ENCODE measurements around the gene CIAO3.

Gene CIAO3

DNA sequence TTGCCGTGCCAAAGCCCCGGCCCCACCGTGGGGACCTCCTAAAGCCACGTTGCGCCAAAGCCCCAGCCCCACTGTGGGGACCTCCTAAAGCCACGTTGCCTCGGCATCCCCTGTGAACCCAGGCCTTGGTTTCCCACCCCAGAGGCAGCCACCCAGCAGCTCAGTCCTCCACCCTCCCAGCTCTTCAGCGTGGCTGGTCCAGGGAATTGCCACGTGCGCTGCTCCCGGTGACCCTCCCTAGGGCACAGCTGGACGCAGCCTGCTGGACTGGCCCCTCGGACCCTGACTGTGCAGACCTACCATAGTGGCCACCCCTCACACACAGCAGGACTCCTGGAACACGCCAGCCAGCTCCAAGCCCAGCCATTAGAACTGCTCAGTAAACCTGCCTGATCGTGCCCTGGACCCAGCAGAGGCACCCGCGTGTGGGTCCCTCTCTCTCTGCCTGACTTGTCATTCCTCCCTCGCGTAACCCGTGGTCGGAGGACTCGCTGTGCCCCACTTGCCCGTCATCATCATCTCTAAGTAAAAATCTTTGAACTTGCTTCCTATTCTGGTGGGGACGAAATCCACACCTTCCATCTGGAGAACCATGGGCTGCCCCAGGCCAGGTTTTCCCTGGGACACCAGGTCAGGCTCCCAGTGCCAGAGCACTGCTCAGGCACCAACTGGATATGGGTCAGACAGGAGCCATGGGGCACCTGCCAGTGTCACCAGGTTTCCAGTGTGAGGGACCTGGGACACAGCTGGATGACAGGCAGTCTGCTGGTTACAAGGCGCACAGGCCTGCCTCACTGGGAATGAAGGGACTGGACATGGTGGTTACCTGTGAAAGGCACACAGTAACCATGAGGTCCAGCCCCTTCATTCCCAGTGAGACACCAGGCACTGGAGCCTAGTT lies 5.6 kb downstream of the CIAO3 start:
- no peak for DNase-seq (ENCODE audit: low read depth)

DNA sequence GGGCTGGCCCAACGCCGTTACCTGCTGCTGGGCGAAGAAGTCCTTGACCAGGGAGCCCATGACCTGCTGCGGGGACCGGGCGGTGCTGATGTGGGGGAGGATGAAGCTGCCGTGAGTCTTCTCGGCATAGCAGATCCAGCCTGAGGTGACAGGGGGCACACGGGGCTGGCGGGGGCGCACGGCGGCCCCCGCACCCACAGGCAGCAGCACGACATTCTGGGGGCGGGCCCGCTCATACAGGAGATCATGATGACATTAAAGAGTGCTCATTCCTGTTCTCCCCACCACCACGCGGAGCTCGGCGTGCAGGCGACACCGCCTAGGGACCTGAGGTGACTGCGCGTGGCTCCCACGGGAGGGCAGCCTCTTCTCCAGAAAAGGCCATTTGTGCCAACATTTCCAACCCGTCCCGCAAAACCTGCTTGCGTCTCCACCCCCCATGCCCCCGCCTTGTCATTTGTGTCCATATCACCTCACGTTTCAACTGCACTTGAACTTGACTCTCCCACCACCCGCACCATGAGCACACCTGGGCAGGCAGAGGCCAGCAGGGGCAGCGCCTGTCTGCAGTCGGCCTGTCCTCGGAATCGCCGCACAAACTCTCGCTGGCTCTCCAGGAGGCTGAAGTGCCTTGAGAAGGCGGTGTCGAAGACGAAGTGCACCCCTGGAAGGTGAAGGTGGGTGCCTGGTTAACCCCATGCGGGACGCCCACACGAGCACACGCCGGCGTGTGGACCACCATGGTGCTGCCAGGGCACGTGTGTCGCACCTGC lies 6.4 kb downstream of the CIAO3 start:
- no peak for DNase-seq (ENCODE audit: low read depth)

DNA sequence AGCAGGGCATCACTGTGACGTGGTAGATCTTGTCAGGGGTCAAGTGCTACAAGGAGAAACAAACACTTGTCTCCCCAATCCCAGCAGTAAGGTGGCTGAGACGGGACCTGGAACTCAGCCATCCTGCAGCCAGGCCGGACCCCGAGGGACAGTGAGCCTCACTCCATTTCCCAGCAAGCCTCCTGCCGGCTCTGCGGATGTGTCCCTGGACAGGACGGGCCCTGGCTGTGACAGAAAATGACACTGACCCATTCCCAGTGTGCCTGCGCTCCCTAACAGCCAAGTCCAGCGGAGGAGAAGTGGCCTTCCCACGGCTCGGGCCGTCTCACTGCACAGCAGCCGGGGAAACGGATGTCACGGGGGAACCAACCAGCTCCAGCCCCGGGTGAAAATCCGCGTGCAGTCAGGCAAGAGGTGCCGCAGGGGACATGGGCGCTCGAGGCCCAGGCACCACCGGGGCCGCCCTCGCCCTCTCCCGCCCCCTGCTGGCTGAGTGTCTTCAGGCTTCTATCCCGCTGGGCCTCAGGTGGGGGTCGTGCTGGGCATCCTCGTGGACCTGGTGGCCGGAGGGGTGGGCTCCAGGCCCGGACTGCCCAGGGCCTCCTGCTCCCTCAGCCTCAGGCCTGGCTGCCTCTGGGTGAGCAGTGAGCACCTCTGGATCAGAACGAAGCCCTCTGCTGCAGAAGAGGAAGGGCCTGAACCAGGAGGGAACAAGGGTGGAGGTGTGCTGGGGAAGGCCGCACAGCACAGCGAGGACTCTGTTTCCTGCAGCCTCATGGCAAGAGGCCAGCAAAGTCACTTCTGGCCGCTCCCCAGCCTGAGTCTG lies 7.2 kb downstream of the CIAO3 start:
- no peak for DNase-seq (ENCODE audit: low read depth)

DNA sequence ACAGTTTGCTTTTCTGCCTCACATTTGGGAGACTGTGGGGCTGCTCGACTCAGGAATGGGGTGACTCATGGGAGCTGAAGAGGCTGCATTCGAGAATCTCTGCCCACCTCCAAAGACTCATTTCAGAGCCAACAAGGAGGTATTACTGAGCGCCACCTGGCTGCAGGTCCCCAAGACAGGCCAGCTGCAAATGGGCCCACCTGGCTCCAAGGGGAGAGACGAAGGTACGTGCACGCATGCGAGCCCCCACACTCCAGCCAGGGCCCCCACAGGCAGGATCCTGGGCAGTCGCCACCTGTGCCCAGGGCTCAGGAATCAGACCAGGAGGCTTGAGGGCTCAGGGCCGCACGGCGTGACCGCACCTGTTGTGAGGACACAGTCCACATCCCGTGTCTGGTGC lies 7.9 kb downstream of the CIAO3 start:
- DNase-seq (ENCODE audit: low read depth) = no peak

DNA sequence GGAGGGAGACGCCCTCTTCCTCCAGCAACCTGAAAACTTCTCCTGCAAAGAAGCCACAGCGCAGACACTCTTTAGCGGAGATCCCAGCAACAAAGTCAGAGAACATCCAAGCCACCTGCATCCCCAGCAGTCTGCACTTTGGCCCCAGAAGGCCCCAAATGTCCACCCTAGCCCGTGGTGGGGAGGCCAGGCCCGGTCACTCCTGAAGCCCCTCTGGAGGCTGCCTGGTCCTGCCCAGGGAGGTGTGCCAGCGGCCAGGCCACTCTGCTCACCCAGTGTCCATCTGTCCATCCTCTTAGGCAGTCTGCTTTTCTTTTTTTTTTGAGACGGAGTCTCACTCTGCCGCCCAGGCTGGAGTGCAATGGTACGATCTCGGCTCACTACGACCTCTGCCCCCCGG lies 8.5 kb downstream of the CIAO3 start:
- no peak for DNase-seq (ENCODE audit: low read depth)

DNA sequence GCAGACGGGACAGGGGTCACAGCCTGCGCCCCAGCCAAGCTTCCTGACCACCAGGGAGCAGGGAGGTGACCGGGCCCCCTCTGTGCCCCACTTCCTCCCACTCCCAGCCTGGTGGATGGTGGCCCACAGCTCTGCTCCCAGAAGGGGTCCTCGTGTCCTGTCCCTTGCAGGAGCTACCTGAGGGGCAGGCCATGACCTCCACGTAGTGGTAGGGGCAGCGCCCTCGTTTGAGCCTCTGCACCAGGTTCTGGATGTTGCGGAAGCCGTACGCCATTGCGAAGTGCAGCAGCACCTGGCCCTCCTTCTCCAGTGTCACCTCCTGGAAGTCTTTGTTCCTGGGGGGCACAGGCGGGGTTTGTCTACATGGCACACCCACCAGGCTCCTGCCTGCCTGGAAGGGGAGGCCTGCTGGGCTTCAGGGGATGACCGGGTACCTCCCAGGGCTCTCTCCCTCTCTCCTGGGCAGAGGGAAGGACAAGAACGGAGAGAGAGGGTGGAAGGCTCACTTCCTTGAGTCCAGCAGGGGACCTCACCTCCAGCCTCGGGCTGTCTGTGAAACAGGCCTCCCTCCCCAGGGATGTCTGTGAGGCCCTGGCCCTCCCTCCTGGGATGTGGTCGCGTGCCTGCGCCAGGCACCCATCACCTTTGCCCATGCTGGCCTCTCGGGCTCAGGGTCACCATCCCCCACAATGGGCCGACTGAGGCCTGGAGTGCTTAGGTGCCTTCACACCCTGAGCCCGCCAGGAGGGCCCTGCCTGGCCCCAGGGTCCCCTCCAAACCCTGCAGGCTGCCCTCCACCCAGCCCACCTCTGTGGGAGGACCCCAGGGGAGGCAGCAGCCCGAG lies 9.9 kb downstream of the CIAO3 start:
- no peak for DNase-seq (ENCODE audit: low read depth)

DNA sequence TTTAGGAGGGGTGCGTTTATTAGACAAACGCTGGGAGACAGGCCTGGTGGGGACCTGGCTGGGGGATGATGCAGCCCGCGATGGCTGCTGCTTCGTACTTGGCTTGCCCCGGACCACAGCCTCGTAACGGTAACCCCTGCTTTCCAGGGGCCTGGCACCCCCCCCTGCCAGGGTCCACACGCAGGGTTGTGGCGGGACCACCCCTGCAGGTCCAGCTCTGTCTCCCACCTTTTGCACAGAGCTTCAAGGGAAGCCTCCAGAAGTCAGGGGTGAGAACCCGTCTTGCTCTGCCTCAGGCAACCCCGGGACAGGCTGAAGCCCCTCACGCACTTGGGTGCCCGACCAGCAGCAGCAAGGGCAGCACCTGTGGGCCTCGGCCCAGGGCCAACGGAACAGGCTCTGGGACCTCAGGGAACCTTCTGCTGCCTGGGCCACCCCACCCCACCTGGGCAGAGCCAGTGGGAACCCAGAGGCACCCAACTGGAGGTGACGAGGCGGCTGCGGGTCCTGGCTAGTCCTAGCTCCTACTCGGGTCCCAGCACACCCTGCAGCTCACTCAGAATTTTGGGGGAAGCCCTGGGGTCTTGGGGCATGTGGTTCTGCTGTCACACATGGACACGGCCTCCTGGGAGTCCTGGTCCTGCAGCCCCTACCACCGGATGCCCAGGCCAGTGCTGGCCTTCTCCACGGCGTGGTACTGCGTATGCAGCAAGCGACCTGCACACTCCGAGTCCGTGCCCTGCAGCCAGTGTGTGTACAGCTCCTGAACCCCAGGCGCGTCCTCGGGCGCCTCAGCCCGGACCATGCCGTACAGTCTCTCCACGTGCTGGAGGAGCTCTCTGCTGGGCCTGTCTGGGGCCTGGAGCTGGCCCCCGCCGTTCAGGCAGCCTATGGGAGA lies 10.8 kb downstream of the CIAO3 start:
- no peak for DNase-seq (ENCODE audit: low read depth)

DNA sequence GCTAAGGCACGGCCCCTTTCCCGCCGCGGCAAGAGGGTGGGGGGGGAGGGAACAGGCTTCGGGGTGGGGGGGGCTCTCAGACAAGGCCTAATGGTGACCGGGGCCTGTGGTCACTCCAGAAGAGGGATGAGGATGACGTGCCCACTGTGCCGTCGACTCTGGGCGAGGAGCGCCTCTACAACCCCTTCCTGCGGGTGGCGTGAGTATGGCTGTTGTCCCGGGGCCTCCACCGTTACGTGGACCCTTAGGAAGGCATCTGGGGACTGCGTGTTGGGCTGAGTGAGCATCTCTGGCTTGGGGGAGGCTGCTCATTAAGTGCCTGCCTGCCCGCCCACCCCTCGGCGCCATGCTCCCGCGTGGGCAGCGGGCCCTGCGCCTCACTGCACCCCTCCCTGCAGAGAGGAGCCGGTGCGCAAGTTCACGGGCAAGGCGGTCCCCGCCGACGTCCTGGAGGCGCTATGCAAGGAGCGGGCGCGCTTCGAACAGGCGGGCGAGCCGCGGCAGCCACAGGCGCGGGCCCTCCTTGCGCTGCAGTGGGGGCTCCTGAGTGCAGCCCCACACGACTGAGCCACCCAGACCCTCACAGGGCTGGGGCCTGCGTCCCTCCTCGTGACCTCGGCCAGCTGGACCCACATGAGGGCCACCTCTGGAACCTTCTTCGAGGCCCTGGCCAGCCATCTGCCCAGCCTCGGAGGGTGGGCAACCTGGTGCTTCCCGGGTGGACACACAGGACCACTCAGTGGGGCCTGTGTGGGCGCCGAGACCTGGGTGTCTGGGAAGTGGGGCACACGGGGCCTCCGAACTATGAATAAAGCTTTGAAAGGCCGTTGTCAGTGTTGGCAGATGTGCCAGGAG lies 11.7 kb downstream of the CIAO3 start:
- DNase-seq (ENCODE audit: low read depth) = no peak

DNA sequence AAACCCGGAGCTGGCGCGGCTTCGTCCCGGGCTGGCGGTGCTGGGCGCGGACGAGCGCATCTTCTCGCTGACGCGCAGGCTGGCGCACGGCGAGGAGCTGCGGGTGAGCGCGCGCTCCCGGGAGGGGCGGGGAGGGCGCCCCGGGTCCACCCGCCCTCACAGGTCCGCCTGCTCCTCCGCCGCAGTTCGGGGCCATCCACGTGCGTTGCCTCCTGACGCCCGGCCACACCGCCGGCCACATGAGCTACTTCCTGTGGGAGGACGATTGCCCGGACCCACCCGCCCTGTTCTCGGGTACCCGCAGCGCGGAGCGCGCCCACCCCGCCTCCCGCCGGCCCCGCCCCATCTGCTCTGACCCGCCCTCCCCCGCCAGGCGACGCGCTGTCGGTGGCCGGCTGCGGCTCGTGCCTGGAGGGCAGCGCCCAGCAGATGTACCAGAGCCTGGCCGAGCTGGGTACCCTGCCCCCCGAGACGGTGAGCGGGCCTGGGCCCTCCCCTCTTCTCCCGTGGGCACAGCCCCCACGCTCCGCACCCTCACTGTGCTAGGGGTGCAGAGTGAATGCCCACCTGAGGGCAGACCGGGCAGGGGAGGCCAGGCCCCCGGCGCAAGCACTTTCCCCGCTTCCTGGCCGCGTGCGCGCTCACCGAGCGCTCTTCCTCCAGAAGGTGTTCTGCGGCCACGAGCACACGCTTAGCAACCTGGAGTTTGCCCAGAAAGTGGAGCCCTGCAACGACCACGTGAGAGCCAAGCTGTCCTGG lies 12.5 kb downstream of the CIAO3 start:
- DNase-seq (ENCODE audit: low read depth) = no peak

DNA sequence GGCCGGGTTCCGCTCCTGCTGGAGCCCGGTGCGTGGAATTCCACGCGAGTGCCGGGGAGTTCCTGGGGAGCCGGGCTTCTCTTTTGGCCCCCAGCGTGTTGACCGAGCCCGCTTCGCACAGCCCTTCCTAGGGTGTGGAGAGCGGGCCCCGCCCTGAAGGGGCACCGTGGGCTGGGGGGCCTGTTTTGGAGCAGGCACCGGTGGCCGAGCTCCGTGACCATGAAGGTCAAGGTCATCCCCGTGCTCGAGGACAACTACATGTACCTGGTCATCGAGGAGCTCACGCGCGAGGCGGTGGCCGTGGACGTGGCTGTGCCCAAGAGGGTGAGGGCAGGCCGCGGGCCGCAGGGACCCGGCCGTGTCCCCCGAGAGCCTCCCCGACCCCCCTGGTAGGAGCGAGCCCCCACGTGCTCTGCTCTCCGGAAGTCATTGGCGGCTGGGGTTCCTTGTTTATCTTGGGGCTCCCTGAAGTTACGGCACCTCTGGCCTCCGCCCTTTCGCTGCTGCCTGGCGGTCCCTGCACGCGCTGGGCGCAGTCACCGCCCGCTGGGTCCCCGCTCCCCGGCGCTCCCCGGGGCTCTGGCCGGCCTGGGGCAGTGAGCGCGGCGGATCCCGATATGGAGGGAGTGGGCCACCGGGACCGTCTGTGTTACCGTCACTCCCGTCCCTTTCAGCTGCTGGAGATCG lies 13.4 kb downstream of the CIAO3 start:
- DNase-seq (ENCODE audit: low read depth) = no peak

DNA sequence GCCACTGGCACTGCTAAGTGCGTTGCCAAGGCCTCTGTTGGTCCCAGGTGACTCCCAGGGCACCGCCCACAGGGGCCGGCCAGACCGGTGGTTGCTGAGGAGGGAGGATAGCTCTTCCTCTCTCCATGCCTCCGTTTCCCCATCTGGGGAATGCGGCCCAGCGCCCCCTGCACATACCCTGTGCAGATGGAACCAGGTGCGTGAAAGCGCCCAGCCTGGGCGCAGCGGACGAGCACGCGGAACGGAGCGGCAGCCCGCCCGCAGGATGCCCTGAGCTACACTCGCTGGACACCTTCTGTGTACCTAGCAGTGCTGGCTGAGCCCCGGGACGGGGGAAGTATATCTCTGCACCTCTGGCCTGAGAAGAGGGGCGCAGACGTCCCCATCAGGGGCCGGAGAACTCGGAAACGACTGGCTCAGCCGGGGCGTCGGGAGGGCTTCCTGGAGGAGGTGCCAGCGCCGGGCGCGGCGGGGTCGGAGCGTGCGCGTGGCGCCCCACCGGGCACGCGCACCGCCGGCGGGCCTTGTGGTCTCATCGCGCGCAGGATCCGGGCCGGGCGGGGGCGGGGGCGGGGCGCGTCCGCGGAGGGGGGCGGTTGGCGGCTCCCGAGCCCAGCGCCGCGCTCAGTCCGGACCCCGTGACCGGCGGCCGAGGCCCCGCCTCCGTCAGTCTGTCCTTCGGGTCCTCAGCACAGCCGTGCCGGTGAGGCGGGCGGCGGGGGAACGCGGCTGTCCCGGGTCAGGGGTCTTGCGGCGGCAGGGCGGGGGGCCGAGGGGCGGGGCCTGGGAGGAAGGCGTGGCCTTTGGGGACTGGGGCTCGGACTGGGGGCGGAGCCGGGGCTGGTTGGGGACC lies 14.1 kb downstream of the CIAO3 start, which contains the start of the genes CCDC78 and HAGHL:
Gene CCDC78 (minus strand): TSS at position 6 of the 853 bp plus-strand sequence. CDS start 76 bp downstream, outside the sequence.
Gene HAGHL (plus strand): TSS at position 669 of the 853 bp plus-strand sequence. CDS start 404 bp downstream, outside the sequence.
- peak; percentile 52 for DNase-seq (ENCODE audit: low read depth)

DNA sequence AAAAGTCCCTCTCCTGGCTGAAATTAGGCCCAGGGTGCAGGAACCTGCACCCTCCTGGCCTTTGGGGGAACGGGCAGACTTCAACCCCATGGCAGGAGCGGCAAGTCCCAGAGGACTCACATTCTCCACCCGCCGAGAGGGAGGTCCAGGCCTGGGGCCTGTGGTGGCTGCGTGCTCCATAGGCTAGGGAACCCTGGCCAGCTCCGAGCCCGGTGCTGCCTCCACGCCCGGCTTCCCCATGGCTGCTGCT lies 14.7 kb downstream of the CIAO3 start:
- DNase-seq (ENCODE audit: low read depth) = no peak

DNA sequence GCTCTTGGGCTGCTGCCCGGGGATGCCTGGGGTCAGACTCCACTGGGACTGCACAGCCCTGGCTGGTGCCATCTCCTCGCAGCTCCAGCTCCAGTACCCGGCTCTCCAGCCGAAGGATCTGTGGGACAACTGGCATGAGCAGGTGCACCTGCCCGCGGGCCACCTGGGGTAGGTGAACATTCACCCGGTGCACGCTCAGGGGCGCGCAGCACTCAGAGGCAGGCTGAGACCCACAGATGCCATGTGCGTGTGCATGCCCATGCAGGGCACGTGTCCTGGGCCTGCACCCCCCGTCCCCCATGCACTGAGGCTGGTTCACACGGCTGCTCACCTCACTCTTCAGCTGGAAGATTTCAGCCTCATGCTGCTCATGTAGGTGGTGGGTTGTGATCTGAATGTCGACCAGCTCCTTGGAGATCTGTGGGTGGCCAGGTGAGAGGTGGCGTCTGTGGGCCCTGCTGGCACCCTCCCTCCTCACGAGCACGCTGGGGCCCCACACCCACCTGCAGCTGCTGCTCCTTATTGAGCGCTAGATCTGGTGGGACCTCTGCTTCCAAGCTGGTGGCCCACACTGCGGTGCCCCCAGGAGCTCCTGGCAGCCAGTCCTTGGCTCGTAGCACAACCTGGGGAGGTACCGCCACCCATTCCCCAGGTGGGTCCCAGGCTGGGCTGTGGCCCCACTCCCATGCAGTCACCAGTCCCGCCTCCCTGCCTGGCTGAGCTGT lies 15.2 kb downstream of the CIAO3 start:
- DNase-seq (ENCODE audit: low read depth) = no peak

DNA sequence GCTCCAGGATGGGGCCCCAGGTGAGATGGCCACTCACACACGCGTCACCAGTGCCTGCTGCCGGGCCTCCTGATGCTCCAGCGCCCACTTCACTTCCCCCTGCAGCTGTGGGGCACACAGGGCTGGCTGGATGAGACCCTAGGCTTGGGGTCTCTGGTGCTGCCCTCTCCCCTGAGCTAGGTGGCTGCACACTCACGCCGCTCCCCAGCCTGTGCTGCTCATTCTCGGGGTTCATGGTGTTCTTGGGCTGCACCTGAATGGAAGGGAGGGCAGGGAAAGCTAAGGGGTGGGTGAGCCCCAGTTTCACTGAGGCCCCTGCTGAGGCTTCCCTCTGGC lies 15.8 kb downstream of the CIAO3 start:
- no peak for DNase-seq (ENCODE audit: low read depth)

DNA sequence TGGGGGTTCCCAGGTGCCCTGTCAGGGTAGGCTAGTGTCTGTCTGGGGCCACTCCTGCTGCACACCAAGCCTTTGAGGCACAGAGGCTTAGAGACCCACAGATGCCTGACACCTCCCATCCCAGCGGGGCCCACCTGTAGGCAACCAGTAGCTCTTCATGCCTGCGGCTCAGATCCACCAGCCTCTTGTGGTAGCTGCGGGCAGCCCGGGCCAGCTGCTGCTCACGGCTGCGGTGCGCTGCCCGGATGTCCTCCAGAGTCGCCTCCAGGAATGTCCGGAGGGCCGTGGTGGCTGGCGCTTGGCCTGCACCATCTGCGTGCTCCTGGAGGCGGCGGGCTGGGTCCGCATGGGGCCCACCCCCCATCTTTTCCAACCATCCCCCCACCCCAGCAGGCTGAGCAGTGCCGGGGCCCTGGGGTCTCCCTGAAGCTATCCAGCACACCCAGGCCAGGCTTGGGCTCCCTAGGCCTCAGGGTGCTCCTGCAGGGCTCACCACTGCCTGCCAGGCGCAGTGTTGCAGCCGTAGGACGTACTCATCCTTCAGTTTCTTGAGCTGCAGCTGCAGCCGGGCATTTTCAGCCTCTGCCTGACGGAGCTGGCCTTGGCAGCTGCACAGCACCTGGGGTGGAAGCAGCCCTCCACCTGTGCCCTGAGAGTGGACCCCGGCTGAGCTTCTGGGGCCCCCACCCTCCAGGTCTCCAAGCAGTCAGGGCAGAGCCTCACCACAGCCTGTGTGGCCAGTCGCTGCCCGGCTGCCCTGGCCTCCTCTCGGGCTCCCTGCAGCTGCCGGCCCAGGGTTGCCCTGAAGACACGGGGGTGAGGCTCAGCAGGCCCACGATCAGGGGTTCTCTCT lies 16.4 kb downstream of the CIAO3 start:
- DNase-seq (ENCODE audit: low read depth) = no peak

DNA sequence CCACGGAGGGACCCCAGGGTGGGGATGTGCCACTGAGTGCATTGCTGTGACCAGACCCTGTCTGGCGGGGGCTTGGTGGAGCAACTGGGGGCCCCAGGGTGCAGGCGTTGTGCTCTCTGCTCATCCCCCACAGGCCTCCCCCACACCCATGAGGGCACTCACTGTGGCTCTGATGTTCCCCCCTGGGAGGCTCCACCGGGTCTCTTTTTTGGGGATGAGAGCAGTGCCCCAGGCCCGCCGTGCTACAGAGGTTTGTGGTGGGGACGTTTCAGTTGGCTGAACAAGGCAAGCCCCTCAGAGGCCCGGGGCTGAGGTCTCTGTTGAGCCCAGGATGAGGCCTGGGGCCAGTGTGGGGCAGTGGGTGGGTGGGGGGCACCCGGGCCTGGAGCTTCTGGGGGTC lies 17.1 kb downstream of the CIAO3 start:
- DNase-seq (ENCODE audit: low read depth) = no peak

All from stimulated activated CD8-positive, alpha-beta memory T cell treated with anti-CD3 and anti-CD28 coated beads, Interleukin-15, amount 100 ng/mL, for 1 hour (primary cell).